GM12878 (cell line): ENCODE measurements around the gene ETV2. TPM values are rescaled to one million over a fixed set of nuclear protein-coding genes. Genes with fewer than 3 reads are reported as not detected.

Experiments
- ATAC-seq: fragments of 200-7000 bp; cut with Tn5 transposase; 3 replicates; pipeline ENCODE4 v1.9.1; 2020; ENCODE audit warnings: mild to moderate bottlenecking, moderate library complexity
- BruUV-seq: library from RNA; stranded (reverse); fragments of 400-500 nt; replicated peaks from 2 replicates; lab custom pipeline; 2021; lab: Mats Ljungman, UMichigan
- CTCF ChIA-PET: fragments of 300-600 bp; sonication (Branson Sonifier 250); formaldehyde crosslinking; extraction: SDS; loops from one replicate; lab custom pipeline; 2021; ENCODE audit warnings: inconsistent platforms; lab: Yijun Ruan, JAX
- POLR2A ChIA-PET: fragments of 350-600 bp; formaldehyde crosslinking; extraction: SDS; loops from one replicate; lab custom pipeline; 2021; ENCODE audit warnings: inconsistent platforms; lab: Charles Lee
- RAD21 ChIA-PET: fragments of 300-600 bp; sonication (Branson Sonifier 250); formaldehyde crosslinking; loops from one replicate; lab custom pipeline; 2023; ENCODE audit warnings: antibody characterized with exemption; ENCODE audit not compliant: unreplicated experiment; lab: Charles Lee
- SMC1A ChIA-PET: fragments of 300-600 bp; sonication (Branson Sonifier 250); formaldehyde crosslinking; loops from one replicate; lab custom pipeline; 2023; ENCODE audit not compliant: unreplicated experiment, uncharacterized antibody; lab: Charles Lee
- DNase-seq: peaks from one replicate; pipeline ENCODE4 v3.0.0-alpha.2; 2011; ENCODE audit warnings: low read depth, low spot score
- FAIRE-seq: peaks from 3 replicates; lab custom pipeline; 2011; peaks lifted over from hg19 to GRCh38; lab: Jason Lieb, UNC
- H2AFZ ChIP-seq: 2 replicates; pipeline ENCODE4 v1.6.0; 2011; ENCODE audit warnings: low read depth, low read length, control low read depth; ENCODE audit not compliant: control insufficient read depth
- H3K27ac ChIP-seq: 2 replicates; pipeline ENCODE4 v1.5.1; 2011; ENCODE audit warnings: control low read depth; ENCODE audit not compliant: control insufficient read depth, insufficient read depth
- H3K27me3 ChIP-seq, 2 experiments: replicated peaks in 1 of 2; 2 replicates each; pipeline versions ENCODE4 v1.6.0 to v1.6.1; 2011; ENCODE audit warnings: low read length in 1 of 2; ENCODE audit not compliant: control insufficient read depth in 2 of 2, insufficient read depth in 2 of 2
- H3K36me3 ChIP-seq, 2 experiments: 2 replicates each; pipeline ENCODE4 v1.5.1; 2011; ENCODE audit warnings: low read length in 1 of 2; ENCODE audit not compliant: control insufficient read depth in 2 of 2, insufficient read depth in 2 of 2
- H3K4me1 ChIP-seq: 2 replicates; pipeline ENCODE4 v1.6.1; 2011; ENCODE audit warnings: mild to moderate bottlenecking, low read length, moderate library complexity, mixed read lengths; ENCODE audit not compliant: control insufficient read depth, insufficient read depth
- H3K4me2 ChIP-seq: 2 replicates; pipeline ENCODE4 v1.6.0; 2011; ENCODE audit warnings: control low read depth; ENCODE audit not compliant: control insufficient read depth, insufficient read depth
- H3K4me3 ChIP-seq: fragments of 200-600 bp; sonication (generic); 2 replicates; pipeline ENCODE4 v1.5.1; 2016
- H3K79me2 ChIP-seq: 2 replicates; pipeline ENCODE4 v1.6.0; 2011; ENCODE audit warnings: low read length; ENCODE audit not compliant: control insufficient read depth, insufficient read depth
- H3K9ac ChIP-seq: 2 replicates; pipeline ENCODE4 v1.8.0; 2011; ENCODE audit warnings: low read length, control low read depth, mixed read lengths; ENCODE audit not compliant: control insufficient read depth, insufficient read depth
- H3K9me3 ChIP-seq: replicated peaks from 3 replicates; pipeline ENCODE4 v1.5.1; 2011; ENCODE audit warnings: mild to moderate bottlenecking, low read length; ENCODE audit not compliant: control insufficient read depth, insufficient read depth
- H4K20me1 ChIP-seq: 2 replicates; pipeline ENCODE4 v1.6.0; 2011; ENCODE audit not compliant: control insufficient read depth, insufficient read depth
- ASH2L ChIP-seq: fragments of 300-600, 200-600 bp; sonication (generic); IDR thresholded peaks from 2 replicates; pipeline ENCODE4 v1.6.1; 2017; ENCODE audit warnings: low read depth, mild to moderate bottlenecking, borderline replicate concordance
- CBX3 ChIP-seq: fragments of 200-600 bp; sonication (generic); IDR thresholded peaks from 2 replicates; pipeline ENCODE4 v1.6.1; 2016; ENCODE audit warnings: low read depth, borderline replicate concordance
- E4F1 ChIP-seq: fragments of 450-650 bp; IDR thresholded peaks from 2 replicates; pipeline ENCODE4 v1.6.1; 2018; ENCODE audit warnings: borderline replicate concordance, mild to moderate bottlenecking; ENCODE audit not compliant: partially characterized antibody
- EZH2 ChIP-seq: IDR thresholded peaks from 2 replicates; pipeline ENCODE4 v1.6.1; 2012; ENCODE audit warnings: low read depth, mild to moderate bottlenecking, control low read depth, inconsistent platforms, low read length, borderline replicate concordance; ENCODE audit not compliant: control insufficient read depth
- FOXK2 ChIP-seq: fragments of 450-650 bp; IDR thresholded peaks from 2 replicates; pipeline ENCODE4 v1.6.1; 2017; ENCODE audit warnings: mild to moderate bottlenecking, moderate library complexity
- NKRF ChIP-seq: fragments of 450-650 bp; conservative IDR thresholded peaks from 2 replicates; pipeline ENCODE4 v1.6.1; 2017; ENCODE audit warnings: mild to moderate bottlenecking, moderate library complexity
- POLR2AphosphoS2 ChIP-seq: IDR thresholded peaks from 2 replicates; pipeline ENCODE4 v1.6.1; 2011; ENCODE audit warnings: low read depth, mild to moderate bottlenecking, low read length, improper control_type of control experiment, moderate library complexity
- SIX5 ChIP-seq: IDR thresholded peaks from 2 replicates; pipeline ENCODE4 v1.6.1; 2011; ENCODE audit warnings: mild to moderate bottlenecking, low read depth, low read length, moderate library complexity; ENCODE audit not compliant: severe bottlenecking
- ZNF384 ChIP-seq: IDR thresholded peaks from 2 replicates; pipeline ENCODE4 v1.6.1; 2012; ENCODE audit warnings: low read depth, mild to moderate bottlenecking, low read length, improper control_type of control experiment, borderline replicate concordance
- WGBS: methylation state at CpG from one replicate; pipeline ENCODE4 v1.1.6; 2016; ENCODE audit warnings: low lambda C conversion rate; ENCODE audit not compliant: insufficient replicate concordance, insufficient coverage; ENCODE audit errors: missing lambda C conversion rate; 5-methylcytosine and 5-hydroxymethylcytosine counted together
- in situ Hi-C: fragments of 300-500 bp; cut with MboI; formaldehyde crosslinking; loops from 9 replicates; pipeline ENCODE4 v1.14.3; 2018; ENCODE audit warnings: mixed read lengths
- intact Hi-C: fragments of 100-400 bp; cut with micrococcal nuclease; formaldehyde crosslinking; loops from one replicate; pipeline ENCODE4 v1.14.2; 2022; ENCODE audit not compliant: unreplicated experiment
- polyA plus RNA-seq, 11 experiments: library from polyadenylated mRNA; depleted of rRNA in 4 of 11; unstranded in 6 of 11; stranded (reverse) in 5 of 11; fragments of >200 nt; fragmentation: Nextera tagmentation in 4 of 11; fragmentation: Illumina TruSeq in 1 of 11; extraction: Ambion mirVana in 4 of 11; extraction: Trizol in 1 of 11; gene quantifications; 1 replicate in 1 of 11; 2 replicates in 10 of 11; pipeline versions ENCODE4 v1.2.1 to v1.2.3, GENCODE V29; 2011 to 2016; ENCODE audit warnings: inconsistent platforms in 2 of 11, missing spikeins in 2 of 11, low read depth in 1 of 11
- total RNA-seq, 4 experiments: library from RNA; depleted of rRNA in 3 of 4; stranded (reverse); fragments of >200 nt in 3 of 4; fragmentation: Illumina TruSeq in 1 of 4; extraction: Trizol in 1 of 4; gene quantifications; 2 replicates each; pipeline versions ENCODE4 v1.2.1 to v1.2.3, GENCODE V29; 2013 to 2021

The ETV2 gene
- total and polyA plus RNA-seq, 10 of the 15 experiments (the other 5 are each of a cell fraction or from before 2014, with no cell fraction given): 0.10 to 1.4 (median 0.54) TPM; not detected in 1

- no peak for TF ChIP-seq CBX3
- H3K36me3 ChIP-seq: no peaks in the 10 kb centered on the region
- CTCF ChIA-PET: interaction anchor here (0.9 to 3.2 kb wide), 5 partner anchors 15 to 88 kb away, joined by 3 to 16 read pairs (median 5); no protein-coding TSS in a partner anchor
- no peaks in the 10 kb centered on the region; a peak in 1 of 4 replicates for H3K27me3 ChIP-seq
- POLR2A ChIA-PET: interaction anchor here (0.7 to 3.0 kb wide), 4 partner anchors 16 to 518 kb away, joined by 3 to 15 read pairs (median 4); partner anchors contain the start of genes COX6B1 and HAUS5
- intact Hi-C loops (loop anchor here (5.0 kb wide), 1 partner anchor 249 kb away; the partner anchor contains the start of gene FFAR1), in situ Hi-C loops (no loop called here)
- FAIRE-seq (no peak), ATAC-seq (no peak), DNase-seq (no peak)
- H3K9me3 ChIP-seq: no peaks in the 10 kb centered on the region
- peak overlapping the region; percentile 88; the same call in 1 of the 2 replicates for H2AFZ ChIP-seq
- SMC1A ChIA-PET: interaction anchor here (1.6 kb wide), 1 partner anchor 99 kb away, joined by 3 read pairs; no protein-coding TSS in a partner anchor
- no peak overlapping the region for H3K4me3 ChIP-seq
- H4K20me1 ChIP-seq: no peaks in the 10 kb centered on the region
- RAD21 ChIA-PET: interaction anchor here (0.9 to 3.4 kb wide), 4 partner anchors 11 to 239 kb away, joined by 3 to 11 read pairs (median 5); no protein-coding TSS in a partner anchor
- no peaks in the 10 kb centered on the region for H3K79me2 ChIP-seq
- H3K9ac ChIP-seq: no peak overlapping the region
- no peaks in the 10 kb centered on the region; the same call in none of the 2 replicates for H3K4me1 ChIP-seq
- no peak overlapping the region for H3K27ac ChIP-seq
- no peak overlapping the region for H3K4me2 ChIP-seq
- 100% methylated on average over 1 of the region's 1 CpG for WGBS
- no TSS peak for BruUV-seq
These were observed 45.6 kb upstream of the ETV2 start for GRCh38 chr19:35595928-35596327.

- intact Hi-C loops (loop anchor here (5.0 kb wide), 1 partner anchor 249 kb away; the partner anchor contains the start of gene FFAR1), in situ Hi-C loops (no loop called here)
- BruUV-seq: no TSS peak
- peak overlapping the region; percentile 88 for H2AFZ ChIP-seq
- peak; percentile 77 for FAIRE-seq
- H3K36me3 ChIP-seq: no peaks in the 10 kb centered on the region
- no peaks in the 10 kb centered on the region; the same call in none of the 2 replicates for H3K4me1 ChIP-seq
- no peak overlapping the region for H3K4me3 ChIP-seq
- ChIA-PET POLR2A (interaction anchor here (0.7 to 3.0 kb wide), 9 partner anchors 12 to 327 kb away, joined by 3 to 16 read pairs (median 5); partner anchors contain the start of genes COX6B1 and HAUS5), SMC1A (interaction anchor here (1.0 to 2.8 kb wide), 3 partner anchors 11 to 98 kb away, joined by 3 to 14 read pairs (median 3); no protein-coding TSS in a partner anchor), CTCF (interaction anchor here (0.6 to 3.2 kb wide), 6 partner anchors 14 to 89 kb away, joined by 3 to 16 read pairs (median 4); partner anchors contain the start of gene HAUS5), RAD21 (interaction anchor here (0.9 to 3.4 kb wide), 5 partner anchors 10 to 239 kb away, joined by 3 to 11 read pairs (median 6); partner anchors contain the start of gene COX6B1)
- no peaks in the 10 kb centered on the region for H3K79me2 ChIP-seq
- 0% methylated on average over 4 of the region's 4 CpGs for WGBS
- H3K9ac ChIP-seq: no peak overlapping the region
- H4K20me1 ChIP-seq: no peaks in the 10 kb centered on the region
- no peaks in the 10 kb centered on the region for H3K9me3 ChIP-seq
- 0 out of 2 replicates have a peak overlapping the region, but pooled peaks have one; percentile 34 for H3K4me2 ChIP-seq
- no peaks in the 10 kb centered on the region; a peak in 1 of 4 replicates for H3K27me3 ChIP-seq
- 0 out of 2 replicates have a peak overlapping the region, but pooled peaks have one; percentile 13 for H3K27ac ChIP-seq
- peak; percentile 51 for DNase-seq
- ATAC-seq: peak; percentile 99
- no peak for TF ChIP-seq FOXK2
- TF ChIP-seq SIX5: no peak
- no peak for TF ChIP-seq EZH2
- no peak for TF ChIP-seq ASH2L
- no peak for TF ChIP-seq E4F1
- TF ChIP-seq NKRF: no peak
- TF ChIP-seq POLR2AphosphoS2: no peak
- no peak for TF ChIP-seq ZNF384
These were observed 45.1 kb upstream of the ETV2 start for GRCh38 chr19:35596366-35596999.
